Chondrocyte (in vitro differentiated cells): ENCODE results near the gene ROBO4. TPM values are rescaled to one million over a fixed set of nuclear protein-coding genes. Genes with fewer than 3 reads are reported as not detected.

ENCODE experiments used
- DNase-seq: peaks from one replicate; pipeline ENCODE4 v3.0.0; 2021; ENCODE audit warnings: mixed read lengths, low spot score
- H3K27ac Mint-ChIP-seq: one replicate; pipeline ENCODE4 v1.8.0; 2021; ENCODE audit warnings: mild to moderate bottlenecking, moderate library complexity, mixed read lengths; ENCODE audit not compliant: unreplicated experiment
- H3K27me3 Mint-ChIP-seq: 2 replicates; pipeline ENCODE4 v1.8.0; 2021; ENCODE audit warnings: low read depth, mixed read lengths
- H3K36me3 Mint-ChIP-seq: 2 replicates; pipeline ENCODE4 v1.8.0; 2021; ENCODE audit warnings: low read depth, mixed read lengths
- H3K4me1 Mint-ChIP-seq: 2 replicates; pipeline ENCODE4 v1.8.0; 2021; ENCODE audit warnings: low read depth, mild to moderate bottlenecking, mixed read lengths
- H3K4me3 Mint-ChIP-seq: one replicate; pipeline ENCODE4 v1.8.0; 2021; ENCODE audit warnings: mild to moderate bottlenecking, moderate library complexity, mixed read lengths; ENCODE audit not compliant: unreplicated experiment
- H3K9me3 Mint-ChIP-seq: 2 replicates; pipeline ENCODE4 v1.8.0; 2021; ENCODE audit warnings: low read depth, mixed read lengths
- total RNA-seq: library from RNA; stranded (reverse); gene quantifications from 3 replicates; pipeline ENCODE4 v1.2.1, GENCODE V29; 2021
- TF ChIP-seq, protein P1 (sequence below): fragments of 200-600 bp; sonication (generic); IDR thresholded peaks from 2 replicates; pipeline ENCODE4 v1.5.0; 2021; ENCODE audit warnings: antibody characterized with exemption, mild to moderate bottlenecking, moderate library complexity

Gene ROBO4
- total RNA-seq, 1 donor from 2014 or later, result not detected

DNA sequence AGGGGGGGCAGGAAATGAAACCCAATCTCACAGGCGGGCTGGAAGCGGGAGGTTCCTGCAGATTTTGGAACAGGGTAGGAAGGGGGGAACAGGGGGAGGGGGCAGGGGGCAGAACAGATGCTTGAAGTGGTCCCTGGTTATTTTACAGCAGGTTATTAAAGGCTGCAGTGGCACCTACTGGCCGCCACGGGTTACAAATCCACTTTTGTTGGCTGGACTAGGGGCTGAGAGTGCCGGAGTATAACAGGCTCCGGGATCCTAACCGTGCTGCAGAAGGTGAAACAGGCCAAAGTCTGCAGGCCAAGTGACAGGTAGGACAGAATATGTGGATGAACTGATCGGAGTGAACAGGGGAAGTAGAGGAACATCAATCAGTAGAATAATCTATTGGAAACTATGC is 30.0 kb downstream of the ROBO4 start:
- Mint-ChIP-seq H3K4me3 (no peak overlapping the region), H3K27me3 (peaks cover 92% of the 10 kb centered on the region), H3K4me1 (peaks cover 28% of the 10 kb centered on the region), H3K27ac (no peak overlapping the region), H3K9me3 (no peaks in the 10 kb centered on the region), H3K36me3 (peaks cover 3% of the 10 kb centered on the region)
- TF ChIP-seq, protein P1, sequence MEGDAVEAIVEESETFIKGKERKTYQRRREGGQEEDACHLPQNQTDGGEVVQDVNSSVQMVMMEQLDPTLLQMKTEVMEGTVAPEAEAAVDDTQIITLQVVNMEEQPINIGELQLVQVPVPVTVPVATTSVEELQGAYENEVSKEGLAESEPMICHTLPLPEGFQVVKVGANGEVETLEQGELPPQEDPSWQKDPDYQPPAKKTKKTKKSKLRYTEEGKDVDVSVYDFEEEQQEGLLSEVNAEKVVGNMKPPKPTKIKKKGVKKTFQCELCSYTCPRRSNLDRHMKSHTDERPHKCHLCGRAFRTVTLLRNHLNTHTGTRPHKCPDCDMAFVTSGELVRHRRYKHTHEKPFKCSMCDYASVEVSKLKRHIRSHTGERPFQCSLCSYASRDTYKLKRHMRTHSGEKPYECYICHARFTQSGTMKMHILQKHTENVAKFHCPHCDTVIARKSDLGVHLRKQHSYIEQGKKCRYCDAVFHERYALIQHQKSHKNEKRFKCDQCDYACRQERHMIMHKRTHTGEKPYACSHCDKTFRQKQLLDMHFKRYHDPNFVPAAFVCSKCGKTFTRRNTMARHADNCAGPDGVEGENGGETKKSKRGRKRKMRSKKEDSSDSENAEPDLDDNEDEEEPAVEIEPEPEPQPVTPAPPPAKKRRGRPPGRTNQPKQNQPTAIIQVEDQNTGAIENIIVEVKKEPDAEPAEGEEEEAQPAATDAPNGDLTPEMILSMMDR, result peak; percentile 79
- no peak for DNase-seq

DNA sequence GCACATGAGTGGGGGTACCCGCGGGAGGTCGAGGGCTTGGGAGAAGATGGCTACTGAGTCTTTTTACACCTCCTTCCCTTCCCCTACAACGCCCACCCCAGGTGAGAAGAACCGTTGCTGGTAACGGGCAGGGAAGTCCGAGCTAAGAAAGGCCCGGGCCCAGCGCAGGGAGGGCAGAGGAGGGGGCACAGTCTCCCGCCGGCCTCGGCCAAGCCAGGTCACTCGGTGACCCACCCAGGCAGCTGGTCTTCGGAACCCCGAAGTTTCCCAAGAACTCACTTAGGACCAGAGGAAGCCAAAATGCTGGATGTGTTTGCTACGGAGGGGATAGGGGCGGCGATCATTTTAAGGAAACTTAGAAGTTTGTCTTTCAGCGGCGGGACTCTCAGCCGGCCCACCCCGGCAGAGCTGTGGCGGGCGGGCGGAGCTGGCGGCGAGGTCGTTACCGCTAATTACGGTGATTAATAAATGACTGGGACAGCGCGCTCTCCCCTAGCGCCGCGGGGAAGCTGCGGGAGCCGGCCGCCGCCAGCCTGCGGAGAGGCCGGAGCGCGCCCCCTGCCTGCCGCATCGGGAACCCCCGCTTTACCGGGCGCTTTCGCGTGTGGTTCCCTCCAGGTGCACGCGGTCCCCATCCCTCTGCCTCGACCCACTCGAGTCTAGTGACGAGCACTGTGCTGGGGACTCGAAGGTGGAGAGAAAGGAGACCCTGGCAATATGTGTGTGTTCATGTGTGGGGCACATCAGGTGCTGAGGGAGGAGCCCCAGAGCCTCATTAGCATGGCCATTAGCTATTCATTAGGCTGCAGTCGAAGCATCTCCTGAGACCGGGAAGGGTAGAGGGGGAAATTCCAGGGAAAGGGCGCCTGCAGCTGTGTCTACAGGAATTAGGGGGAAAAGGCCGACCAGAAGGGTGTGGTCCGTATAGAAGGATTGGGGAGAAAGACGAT is 31.5 kb downstream of the ROBO4 start:
- H3K36me3 Mint-ChIP-seq, result peaks cover 3% of the 10 kb centered on the region
- peak overlapping the region; percentile 63 for H3K4me3 Mint-ChIP-seq
- H3K27ac Mint-ChIP-seq, result no peak overlapping the region
- H3K27me3 Mint-ChIP-seq, result peaks cover 88% of the 10 kb centered on the region
- no peaks in the 10 kb centered on the region for H3K9me3 Mint-ChIP-seq
- TF ChIP-seq, protein P1, result peak; percentile 95
- H3K4me1 Mint-ChIP-seq, result peaks cover 28% of the 10 kb centered on the region
- DNase-seq, result no peak

DNA sequence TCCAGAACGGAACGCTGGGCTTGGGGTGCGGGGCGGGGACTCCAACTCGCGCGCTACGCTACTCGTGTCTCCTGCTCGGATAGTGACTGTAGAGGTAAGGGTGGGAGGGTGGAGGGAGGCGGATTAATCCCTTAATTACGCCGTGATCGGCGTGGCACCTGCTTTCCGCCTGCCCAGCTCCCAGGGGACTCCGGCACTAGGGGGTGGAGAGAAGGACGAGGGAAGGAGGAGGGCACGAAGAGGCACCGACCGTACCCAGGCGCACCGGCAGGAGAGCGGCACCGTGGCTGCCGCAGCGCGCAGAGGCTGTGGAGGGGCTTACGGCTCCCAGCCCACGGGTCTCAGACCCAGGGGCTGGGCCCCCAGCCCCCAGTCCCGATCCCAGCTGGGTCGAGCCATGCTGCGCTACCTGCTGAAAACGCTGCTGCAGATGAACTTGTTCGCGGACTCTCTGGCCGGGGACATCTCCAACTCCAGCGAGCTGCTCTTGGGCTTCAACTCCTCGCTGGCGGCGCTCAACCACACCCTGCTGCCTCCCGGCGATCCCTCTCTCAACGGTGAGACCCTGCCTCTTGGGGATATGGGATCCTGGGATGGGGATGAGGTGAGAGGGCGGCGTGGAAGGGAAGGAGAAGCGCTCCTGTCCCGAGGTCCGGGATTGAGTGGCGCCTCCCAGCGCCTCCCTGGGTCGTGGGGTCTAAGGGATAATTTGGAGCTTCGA is 32.3 kb downstream of the ROBO4 start, which contains the start of gene ROBO3:
ROBO3 (plus strand) TSS at position 252 of the 721 bp plus-strand sequence; CDS start at position 398, 146 bp downstream.
- no peak for DNase-seq
- Mint-ChIP-seq H3K9me3 (no peaks in the 10 kb centered on the region), H3K36me3 (no peaks in the 10 kb centered on the region), H3K27me3 (peaks cover 85% of the 10 kb centered on the region), H3K27ac (no peak within 1 kb of the TSS), H3K4me3 (peak within 1 kb of the TSS; percentile 63), H3K4me1 (peaks cover 28% of the 10 kb centered on the region)
- TF ChIP-seq, protein P1, result no peak

DNA sequence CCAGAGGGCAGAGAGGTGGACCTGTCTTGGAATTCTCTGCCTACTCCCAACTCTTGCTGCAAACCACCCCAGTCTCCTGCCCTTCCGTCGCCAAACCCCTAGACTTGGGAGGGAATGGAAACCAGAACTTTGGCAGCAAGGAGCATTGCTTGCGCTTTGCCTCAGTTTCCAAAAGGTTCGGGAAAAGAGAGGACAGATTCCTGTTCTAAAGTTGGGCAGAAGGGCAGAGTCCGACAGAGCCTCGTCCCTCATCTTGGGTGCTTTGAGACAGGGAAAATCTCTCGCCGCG is 32.8 kb downstream of the ROBO4 start:
- DNase-seq, result no peak
- H3K27me3 Mint-ChIP-seq, result peaks cover 82% of the 10 kb centered on the region
- peak overlapping the region; percentile 22 for H3K4me3 Mint-ChIP-seq
- no peaks in the 10 kb centered on the region for H3K9me3 Mint-ChIP-seq
- TF ChIP-seq, protein P1, result no peak
- H3K27ac Mint-ChIP-seq, result no peak overlapping the region
- H3K4me1 Mint-ChIP-seq, result peaks cover 28% of the 10 kb centered on the region
- no peaks in the 10 kb centered on the region for H3K36me3 Mint-ChIP-seq

DNA sequence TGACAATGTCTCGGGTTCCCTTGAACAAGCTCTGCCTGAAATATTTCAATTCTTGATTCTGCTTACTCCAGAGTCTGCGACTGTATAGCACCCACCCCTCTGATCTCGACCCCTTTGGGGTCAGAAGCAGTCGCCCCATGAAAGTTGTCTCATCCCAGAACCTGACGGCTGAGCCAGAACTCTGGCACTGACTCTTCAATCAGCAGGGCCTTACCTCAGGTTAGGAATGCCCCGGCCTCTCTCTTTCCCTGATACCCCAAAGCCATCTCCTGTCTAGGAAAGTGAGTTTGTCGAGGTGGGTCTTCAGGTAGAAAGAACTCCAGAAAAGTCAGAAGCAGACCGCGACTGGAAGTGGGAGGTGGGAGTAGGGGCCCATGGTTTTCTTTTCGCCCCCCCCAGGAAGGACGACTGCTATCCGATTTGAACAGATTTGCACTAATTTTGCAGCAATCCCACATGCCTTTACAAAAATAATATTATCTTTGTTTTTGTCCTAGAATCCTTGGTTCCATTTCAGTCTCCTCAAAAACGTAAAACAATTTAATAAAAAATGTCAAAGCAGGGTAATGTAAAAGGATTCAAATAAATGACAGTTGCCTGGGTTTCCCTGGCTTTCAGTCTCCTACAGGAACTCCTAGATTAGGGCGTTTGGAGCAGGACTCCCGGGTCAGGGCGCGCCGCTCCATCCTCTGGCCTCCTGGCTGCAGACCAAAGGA is 33.3 kb downstream of the ROBO4 start:
- no peak for DNase-seq
- TF ChIP-seq, protein P1, result no peak
- no peaks in the 10 kb centered on the region for H3K9me3 Mint-ChIP-seq
- H3K27me3 Mint-ChIP-seq, result peaks cover 80% of the 10 kb centered on the region
- H3K4me1 Mint-ChIP-seq, result peaks cover 28% of the 10 kb centered on the region
- H3K27ac Mint-ChIP-seq, result no peak overlapping the region
- H3K36me3 Mint-ChIP-seq, result no peaks in the 10 kb centered on the region
- H3K4me3 Mint-ChIP-seq, result no peak overlapping the region
